ENCODE results near the gene CLIC1.

- peak in 1 of 3 experiments; percentile 40 for TF ChIP-seq CTCF (optimal IDR thresholded peaks at IDR 0.05 in 1 of 3, IDR thresholded peaks at IDR 0.05 in 1 of 3, conservative IDR thresholded peaks at IDR 0.05 in 1 of 3; ENCODE audit: extremely low read depth in 1 of 3, insufficient read depth in 2 of 3, low read length in 3 of 3)
- TF ChIP-seq EZH2 (IDR thresholded peaks at IDR 0.05; ENCODE audit: low read length), result no peak
Observed at GRCh38 chr6:31737991-31738979, 2.0 kb upstream of the CLIC1 start.

Data from keratinocyte (primary cell).